Stimulated activated CD4-positive, alpha-beta T cell treated with anti-CD3 and anti-CD28 coated beads, Interleukin-15, amount 100 ng/mL, for 48 hours (primary cell): ENCODE measurements around the gene SHMT2.

ENCODE experiments used
- DNase-seq, 2 donors: peaks; one replicate each; pipeline ENCODE4 v3.0.0-alpha.2; 2020; ENCODE audit warnings: low read depth in 2 of 2

The SHMT2 gene

DNA sequence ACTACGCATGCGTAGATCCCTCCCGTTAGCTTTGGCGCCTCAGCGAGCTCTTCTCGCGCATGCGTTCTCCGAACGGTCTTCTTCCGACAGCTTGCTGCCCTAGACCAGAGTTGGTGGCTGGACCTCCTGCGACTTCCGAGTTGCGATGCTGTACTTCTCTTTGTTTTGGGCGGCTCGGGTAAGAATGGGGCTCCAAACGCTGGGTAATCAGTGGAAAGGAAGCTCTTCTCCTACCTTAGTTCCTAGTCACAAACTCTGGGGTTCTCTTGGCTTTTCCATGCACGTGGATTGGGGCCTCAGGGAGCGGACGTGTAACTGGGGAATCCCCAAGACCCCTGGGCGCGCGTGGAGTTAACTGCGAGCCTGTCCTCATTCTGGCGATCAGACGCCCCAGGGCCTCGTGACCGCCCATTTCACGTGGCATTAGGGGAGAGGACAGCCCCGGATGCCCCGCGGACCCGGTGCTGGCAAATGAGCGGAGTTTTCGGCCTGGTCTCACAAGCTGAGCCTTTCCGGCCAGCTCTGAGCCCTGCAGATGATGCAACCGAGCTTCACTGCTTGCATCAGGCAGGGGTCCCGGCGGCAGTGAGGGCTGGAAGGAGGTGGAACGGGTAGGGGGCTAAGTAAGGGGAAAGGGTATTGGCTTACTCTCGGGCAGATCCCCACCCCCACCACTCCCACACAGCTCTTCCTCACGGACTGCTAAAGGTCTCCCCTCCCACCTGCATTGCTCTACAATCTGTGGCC is at the start of gene SHMT2:
Gene SHMT2, plus strand, starts transcription at position 78 of the 747 bp plus-strand sequence. Its CDS starts 68 bp downstream, at position 146.
- DNase-seq, result peak; percentile 93 to 94

- no peak for DNase-seq
Observed at GRCh38 chr12:57180321-57180989, 49.1 kb upstream of the SHMT2 start.

DNA sequence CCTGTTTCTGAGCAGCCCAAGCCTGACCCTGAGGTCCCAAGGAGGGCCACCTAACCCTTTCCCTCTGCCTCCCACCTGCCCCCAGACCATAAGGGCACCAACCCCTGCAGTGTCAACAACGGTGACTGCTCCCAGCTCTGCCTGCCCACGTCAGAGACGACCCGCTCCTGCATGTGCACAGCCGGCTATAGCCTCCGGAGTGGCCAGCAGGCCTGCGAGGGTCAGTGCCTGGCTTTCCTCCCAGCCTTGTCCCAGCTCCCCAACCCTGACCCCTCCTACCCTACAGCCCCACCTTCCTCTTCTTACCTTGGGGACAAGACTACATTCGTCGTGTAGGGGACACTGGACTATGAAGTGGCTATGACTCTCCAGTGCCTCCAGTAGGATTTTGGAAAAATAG is 48.4 kb upstream of the SHMT2 start:
- no peak for DNase-seq

- DNase-seq, result no peak
Observed at GRCh38 chr12:57181561-57182155, 47.9 kb upstream of the SHMT2 start.

- DNase-seq, result peak; percentile 59 to 76
Observed at GRCh38 chr12:57182918-57183575, 46.5 kb upstream of the SHMT2 start.

- no peak for DNase-seq
Observed at GRCh38 chr12:57183939-57184725, 45.4 kb upstream of the SHMT2 start.

- DNase-seq, result no peak
Observed at GRCh38 chr12:57185403-57185802, 44.1 kb upstream of the SHMT2 start.

DNA sequence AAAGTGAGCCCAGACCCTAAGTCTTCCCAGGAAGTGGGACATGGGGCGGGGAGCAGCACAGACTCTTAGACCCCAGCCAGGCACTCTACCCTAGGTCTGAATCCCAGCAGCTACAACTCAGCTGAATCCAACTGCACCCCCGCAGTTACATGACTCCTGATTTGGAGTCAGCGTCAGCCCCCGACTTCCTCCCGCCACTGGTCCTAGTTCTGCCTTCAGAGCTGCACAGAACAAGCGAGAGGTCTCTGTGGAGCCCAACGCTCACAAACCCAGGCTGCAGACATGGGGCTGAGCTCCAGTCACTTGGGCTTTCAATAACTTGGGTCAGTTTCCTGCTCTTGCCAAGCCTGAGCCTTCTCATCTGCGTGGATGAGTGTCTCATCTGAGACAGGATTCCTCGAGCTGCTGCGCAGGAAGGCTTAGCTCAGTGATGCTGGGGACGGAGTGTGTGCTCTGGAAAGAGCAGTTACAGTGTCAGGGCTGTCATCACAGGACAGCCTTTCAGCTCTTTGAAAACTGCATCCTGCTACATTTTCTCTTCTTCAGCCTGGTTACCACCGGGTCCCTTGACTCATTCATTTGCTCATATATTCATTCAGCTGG is 43.5 kb upstream of the SHMT2 start:
- no peak for DNase-seq

GRCh38 chr12:57187222-57188089 is 42.1 kb upstream of the SHMT2 start:
- no peak for DNase-seq

GRCh38 chr12:57188090-57188425 is 41.5 kb upstream of the SHMT2 start:
- no peak for DNase-seq

- no peak for DNase-seq
Observed at GRCh38 chr12:57190037-57190436, 39.5 kb upstream of the SHMT2 start.

GRCh38 chr12:57190821-57191220 is 38.7 kb upstream of the SHMT2 start:
- DNase-seq, result no peak

- no peak for DNase-seq
Observed at GRCh38 chr12:57191410-57191809, 38.1 kb upstream of the SHMT2 start.

- DNase-seq, result no peak
Observed at GRCh38 chr12:57192920-57193319, 36.6 kb upstream of the SHMT2 start.

DNA sequence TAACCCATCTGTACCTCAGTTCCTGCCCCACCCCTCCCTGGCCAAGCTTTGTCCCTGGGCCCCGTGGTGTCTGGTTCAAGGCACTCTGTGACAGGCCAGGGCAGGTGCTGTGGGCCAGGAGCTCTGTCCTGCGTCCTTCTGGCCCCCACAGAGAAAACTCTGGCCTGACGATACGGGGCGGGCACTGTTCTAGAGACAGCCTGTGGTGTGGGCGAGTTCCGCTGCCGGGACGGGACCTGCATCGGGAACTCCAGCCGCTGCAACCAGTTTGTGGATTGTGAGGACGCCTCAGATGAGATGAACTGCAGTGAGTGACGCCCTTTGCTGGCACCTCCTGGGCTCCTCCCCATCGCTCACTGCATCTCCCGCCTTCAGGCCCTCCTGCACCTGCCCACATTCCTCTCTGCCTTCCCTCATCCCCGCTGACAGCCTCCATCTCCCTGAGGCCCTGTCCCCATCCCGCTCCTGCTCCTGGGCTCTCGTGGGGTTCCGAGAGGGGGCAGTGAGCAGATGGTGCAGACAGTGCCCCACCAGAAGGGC is 35.7 kb upstream of the SHMT2 start:
- no peak for DNase-seq

- no peak for DNase-seq
Observed at GRCh38 chr12:57194253-57194652, 35.3 kb upstream of the SHMT2 start.

- no peak for DNase-seq
Observed at GRCh38 chr12:57195186-57195585, 34.3 kb upstream of the SHMT2 start.

DNA sequence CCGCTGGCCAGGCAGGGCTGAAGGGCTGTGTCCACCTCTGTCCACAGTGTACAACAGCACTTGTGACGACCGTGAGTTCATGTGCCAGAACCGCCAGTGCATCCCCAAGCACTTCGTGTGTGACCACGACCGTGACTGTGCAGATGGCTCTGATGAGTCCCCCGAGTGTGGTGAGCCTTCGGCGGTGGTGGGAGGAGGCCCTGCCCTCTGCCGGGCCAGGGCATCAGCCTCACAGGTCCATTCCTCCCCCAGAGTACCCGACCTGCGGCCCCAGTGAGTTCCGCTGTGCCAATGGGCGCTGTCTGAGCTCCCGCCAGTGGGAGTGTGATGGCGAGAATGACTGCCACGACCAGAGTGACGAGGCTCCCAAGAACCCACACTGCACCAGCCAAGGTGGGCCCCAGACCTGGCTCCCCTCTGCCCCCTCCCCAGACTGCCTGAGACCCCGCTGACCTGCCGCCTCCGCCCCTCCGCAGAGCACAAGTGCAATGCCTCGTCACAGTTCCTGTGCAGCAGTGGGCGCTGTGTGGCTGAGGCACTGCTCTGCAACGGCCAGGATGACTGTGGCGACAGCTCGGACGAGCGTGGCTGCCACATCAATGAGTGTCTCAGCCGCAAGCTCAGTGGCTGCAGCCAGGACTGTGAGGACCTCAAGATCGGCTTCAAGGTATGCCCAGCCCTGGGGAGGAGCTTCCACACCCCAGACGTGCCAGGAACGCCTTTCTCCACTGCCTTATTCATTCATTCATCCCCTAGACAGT is 33.7 kb upstream of the SHMT2 start:
- DNase-seq, result no peak

- DNase-seq, result no peak
Observed at GRCh38 chr12:57196439-57196838, 33.1 kb upstream of the SHMT2 start.
